ENCODE results near the gene NT5C3B.

- TF ChIP-seq CTCF (conservative IDR thresholded peaks at IDR 0.05; ENCODE audit: low read length) = peak; percentile 62
- TF ChIP-seq EZH2phosphoT487 (IDR thresholded peaks at IDR 0.05; ENCODE audit: borderline replicate concordance, low read depth, low read length) = no peak
These were observed 49.7 kb upstream of the NT5C3B start for GRCh38 chr17:41885733-41886132.
